HG03575 (cell line): ENCODE data around the gene KRT73.

Source experiments
- ATAC-seq: cut with Tn5 transposase; IDR thresholded peaks from one replicate; pipeline ENCODE4 v1.9.1; 2021; ENCODE audit not compliant: unreplicated experiment, insufficient number of reproducible peaks, low FRiP score; ENCODE audit errors: extremely low read depth

KRT73 gene

DNA sequence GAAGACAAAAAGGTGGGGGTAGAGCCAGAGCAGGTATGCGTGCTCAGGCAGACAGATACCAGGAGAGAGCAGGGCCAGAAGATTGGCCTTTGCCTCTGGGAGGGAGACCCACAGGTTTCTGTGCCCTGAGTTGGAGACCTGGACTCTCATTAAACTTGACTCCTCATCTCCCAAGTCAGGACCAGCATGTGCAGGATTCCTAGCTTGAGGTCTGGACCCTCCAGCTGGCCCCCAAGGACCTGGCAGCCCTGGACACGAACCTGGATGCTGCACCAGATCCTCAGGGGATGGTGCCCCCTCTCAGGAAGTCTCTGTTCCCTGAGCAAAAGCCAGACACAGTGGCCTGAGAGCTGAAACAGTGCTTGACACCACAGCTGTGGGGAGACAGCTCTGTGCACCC, 10.5 kb upstream of the KRT73 start:
- no peak for ATAC-seq

DNA sequence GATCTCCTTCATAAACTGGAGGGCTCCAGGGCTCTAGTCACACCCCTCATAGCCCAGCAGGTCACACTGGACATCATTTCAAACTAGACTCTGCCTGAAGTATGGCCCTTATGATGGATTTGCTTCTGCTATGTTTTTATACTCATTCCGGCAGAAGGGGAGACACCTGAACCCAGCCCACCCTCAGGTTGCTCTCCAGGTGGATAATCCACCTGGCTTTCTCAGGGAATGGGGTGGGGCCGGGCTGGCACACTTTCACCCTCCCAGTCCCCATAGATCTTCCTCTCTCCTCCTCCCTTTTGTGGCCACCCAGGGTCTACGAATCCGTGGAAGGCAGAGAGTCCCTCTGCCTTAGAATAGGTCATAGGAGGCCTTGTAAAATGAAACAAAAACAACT, 9.8 kb upstream of the KRT73 start:
- no peak for ATAC-seq

- no peak for ATAC-seq
Measured at GRCh38 chr12:52627395-52628110, 9.2 kb upstream of the KRT73 start.

DNA sequence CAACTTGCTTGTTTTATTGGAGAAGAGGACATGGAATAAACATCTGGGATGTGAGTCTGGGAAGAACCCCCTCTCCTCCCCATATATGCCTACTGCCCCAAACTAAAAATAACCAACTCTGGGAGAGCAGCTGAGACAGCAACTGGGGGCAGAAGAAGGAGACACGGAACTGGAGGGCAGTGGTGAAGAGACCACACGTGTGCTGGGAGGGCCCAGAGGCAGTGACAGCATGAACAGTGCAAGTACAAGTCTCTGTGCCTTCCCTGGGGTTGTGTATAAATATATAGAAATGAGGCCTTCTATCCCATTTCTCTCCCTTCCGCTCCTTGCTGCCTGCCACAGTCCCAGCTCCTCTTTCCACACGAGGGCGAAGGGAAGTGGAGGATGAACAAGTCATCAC, 4.0 kb upstream of the KRT73 start:
- ATAC-seq: no peak

DNA sequence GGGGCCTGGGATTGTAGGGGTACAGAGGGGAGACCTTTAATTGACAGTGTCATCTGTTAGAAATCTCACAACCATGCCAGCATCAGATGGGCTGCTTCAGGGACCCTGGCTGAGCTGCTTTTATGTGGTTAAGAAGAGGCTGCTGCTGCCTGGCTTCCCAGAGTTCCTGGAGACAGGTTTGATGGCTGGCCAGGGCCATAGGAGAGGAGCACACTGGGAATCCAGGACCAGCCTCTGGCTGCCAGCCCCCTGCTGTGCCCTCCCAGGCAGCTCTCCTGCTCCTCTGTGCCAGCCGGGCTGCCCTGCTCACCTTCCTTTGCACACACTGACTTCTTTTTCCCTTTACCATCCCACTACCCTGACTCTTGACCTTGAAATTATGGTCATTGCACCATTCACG, 507 bp upstream of the KRT73 start:
- no peak for ATAC-seq

- ATAC-seq: no peak
Measured at GRCh38 chr12:52617403-52617785, 965 bp downstream of the KRT73 start.

GRCh38 chr12:52616680-52617402, 1.5 kb downstream of the KRT73 start:
- ATAC-seq: no peak

- ATAC-seq: no peak
Measured at GRCh38 chr12:52615912-52616311, 2.4 kb downstream of the KRT73 start.

- no peak for ATAC-seq
Measured at GRCh38 chr12:52615208-52615868, 3.0 kb downstream of the KRT73 start.

DNA sequence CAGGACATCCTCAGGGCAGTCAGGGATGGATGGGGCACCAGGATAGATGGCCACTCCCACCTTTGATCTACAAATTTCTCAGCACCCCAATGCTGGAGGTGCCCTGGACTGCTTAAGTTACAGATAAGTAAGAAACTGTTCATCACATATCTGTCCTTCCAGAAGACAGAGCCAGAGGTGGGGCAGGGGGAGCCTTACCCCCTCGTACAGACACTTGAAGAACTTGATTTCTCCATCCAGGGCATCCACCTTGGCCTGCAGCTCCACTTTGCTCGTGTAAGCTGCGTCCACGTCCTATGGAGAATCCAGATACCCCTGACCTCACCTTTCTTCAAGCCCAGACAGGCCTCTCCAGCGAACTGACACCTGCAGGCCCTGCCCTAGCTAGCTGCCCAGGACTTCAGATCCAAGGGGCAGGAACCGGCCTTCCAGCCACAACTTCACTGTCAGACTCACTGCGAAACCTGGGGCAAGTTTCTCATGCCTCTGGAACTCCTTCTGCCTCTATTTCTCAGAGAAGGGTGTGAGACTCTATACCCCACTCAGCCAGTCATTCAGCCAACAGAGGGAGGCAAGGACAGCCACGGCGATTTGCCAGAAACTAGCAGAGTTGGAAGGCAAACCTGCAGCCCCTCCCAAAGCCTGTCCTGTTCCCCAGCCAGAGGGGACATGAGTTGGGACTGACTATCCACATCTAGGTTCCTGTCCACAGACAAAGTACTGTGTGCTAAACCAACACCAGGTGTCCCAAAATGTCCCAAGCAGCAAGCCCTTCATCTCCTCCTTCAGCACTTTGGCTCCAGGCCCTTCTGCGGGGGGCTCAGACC, 3.8 kb downstream of the KRT73 start:
- no peak for ATAC-seq

DNA sequence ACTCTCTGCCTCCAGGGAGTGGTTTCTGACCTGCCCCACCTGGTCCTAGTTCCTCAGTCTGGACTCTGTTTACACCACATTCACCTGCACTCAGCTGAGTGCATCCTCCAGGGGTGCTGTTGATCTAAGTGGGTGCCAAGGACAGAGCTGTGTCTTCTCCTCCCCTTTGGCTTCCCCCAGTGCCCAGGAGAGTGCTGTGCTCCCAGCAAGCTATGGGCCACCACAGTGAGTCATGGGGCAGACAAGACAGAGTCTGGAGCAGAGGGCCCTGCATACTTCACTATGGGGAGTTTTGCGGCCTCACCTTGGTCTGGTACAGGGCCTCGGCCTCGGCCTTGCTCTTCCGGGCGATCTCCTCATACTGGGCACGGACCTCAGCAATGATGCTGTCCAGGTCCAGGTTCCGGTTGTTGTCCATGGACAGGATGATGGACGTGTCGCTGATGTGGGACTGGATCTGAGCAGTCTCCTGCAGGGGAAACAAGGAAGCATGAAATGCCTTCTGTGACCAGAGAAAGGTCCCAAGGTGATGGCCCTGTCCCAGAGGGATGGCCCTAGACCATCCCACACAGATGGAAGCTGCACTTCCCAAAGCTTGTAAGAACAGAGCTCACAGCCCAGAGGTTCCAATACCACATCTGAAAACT, 4.9 kb downstream of the KRT73 start:
- no peak for ATAC-seq

DNA sequence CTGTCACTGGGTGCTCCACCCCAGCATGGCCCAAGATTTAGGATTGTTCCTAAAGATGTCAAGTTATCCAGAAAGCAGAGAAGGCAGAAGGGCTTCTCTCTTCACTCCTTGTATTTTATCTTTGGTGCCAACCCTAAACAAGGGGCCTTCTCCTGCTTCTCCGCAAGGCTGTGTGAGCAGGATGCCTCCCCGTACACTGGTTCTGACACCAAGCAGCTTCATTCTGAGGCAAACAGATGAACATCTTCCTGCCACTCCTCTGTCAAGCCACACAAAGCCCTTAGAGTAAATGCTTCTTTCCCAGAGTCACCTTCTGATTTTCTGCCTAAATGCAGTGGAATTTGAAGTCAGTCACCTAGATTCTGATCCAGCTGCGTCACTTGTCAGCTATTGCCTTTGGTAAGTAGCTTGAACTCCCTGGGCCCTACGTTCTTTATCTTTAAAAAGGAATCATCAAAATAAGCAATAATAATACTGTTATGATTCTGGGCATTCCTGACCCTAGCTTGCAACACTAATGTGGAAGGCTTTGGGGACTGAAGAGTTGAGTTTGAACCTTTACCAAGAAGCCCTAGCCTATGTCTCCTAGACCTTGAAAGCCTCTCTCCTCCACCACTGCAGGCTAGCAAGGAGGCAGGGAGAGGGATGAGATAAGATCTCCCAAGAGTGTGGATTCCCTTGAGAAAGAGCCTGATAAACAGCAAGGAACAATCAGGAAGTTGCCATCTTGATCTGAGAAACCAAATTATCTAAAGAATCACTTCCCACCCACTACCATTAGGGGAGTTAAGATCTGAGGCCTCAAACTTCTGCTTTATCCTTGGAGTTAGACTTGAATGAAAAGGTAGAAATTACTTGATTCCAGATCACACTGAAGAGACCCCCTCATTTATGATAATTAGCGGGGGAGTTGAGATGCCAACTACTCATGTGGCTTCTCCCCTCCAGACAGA, 5.7 kb downstream of the KRT73 start:
- ATAC-seq: no peak

- no peak for ATAC-seq
Measured at GRCh38 chr12:52611080-52611468, 7.3 kb downstream of the KRT73 start.

- ATAC-seq: no peak
Measured at GRCh38 chr12:52608826-52609630, 9.3 kb downstream of the KRT73 start.

DNA sequence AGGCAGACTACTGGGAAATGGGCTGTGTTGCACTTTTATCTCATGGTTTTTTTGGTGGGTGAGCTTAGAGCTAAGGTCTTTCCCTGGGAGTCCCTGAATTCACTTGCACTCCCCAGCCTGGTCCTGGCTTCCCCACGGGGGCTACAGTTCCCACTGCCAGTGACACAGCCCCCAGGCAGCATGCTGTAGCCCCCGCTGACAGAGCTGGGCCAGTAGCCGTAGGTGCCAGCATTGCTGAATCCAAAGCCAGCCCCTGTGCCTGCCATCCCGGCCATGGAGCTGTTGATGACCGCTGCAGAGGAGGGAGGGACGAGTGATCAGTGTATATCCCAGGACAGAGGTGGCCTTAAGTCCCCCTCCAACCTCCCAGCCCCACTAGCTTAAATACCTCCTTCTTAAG, 10.2 kb downstream of the KRT73 start:
- ATAC-seq: no peak

GRCh38 chr12:52607314-52607713, 11.0 kb downstream of the KRT73 start:
- ATAC-seq: no peak

DNA sequence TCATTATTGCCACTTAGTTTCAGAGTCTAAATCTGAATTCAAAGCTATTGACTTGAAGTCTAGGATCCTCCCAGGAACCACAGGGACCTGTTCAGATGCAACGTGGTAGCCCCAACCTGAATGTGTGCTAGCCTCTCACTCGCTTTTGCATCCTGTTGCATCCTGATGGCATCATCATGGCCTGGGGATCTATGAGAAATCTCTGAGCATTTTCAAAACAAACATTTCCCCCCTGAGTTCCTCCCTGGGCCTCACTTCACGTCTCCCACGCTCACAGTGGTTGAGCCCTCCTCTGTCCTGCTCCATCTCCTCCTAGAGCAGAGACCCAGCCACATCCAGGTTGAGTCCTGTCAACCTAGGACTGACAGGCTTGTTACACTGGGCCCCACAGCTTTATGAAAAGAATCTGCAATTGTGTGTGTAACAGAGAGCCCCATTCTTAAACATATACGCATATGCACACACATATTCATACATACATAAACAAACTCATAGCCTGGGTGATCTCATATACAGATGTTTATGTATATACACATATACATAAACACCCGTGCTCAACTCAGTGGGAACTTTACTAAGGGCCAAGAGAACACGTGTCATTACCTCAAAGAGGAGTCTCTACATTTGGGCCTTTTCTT, 11.7 kb downstream of the KRT73 start:
- ATAC-seq: no peak
